ENCODE results near the gene CCDC9B.

The CCDC9B gene

GRCh38 chr15:40340740-40341400 lies at the start of gene CCDC9B:
CCDC9B (minus strand) TSS chr15:40340939; CDS start chr15:40340819, 120 bp downstream.
- peak; percentile 77 for DNase-seq

GRCh38 chr15:40389824-40390595 lies 49.3 kb upstream of the CCDC9B start:
- no peak for DNase-seq

GRCh38 chr15:40388941-40389823 lies 48.4 kb upstream of the CCDC9B start:
- no peak for DNase-seq

- DNase-seq, result no peak
Measured at GRCh38 chr15:40386480-40386879, 45.7 kb upstream of the CCDC9B start.

GRCh38 chr15:40382580-40383456 lies 42.1 kb upstream of the CCDC9B start, which contains the start of gene KNSTRN:
KNSTRN (plus strand) TSS chr15:40382721; CDS start chr15:40382836, 115 bp downstream.
- peak; percentile 94 for DNase-seq

GRCh38 chr15:40381818-40382529 lies 41.2 kb upstream of the CCDC9B start:
- no peak for DNase-seq

GRCh38 chr15:40380636-40381035 lies 39.9 kb upstream of the CCDC9B start:
- no peak for DNase-seq

- peak; percentile 100 for DNase-seq
Measured at GRCh38 chr15:40379853-40380252, 39.1 kb upstream of the CCDC9B start.

- DNase-seq, result no peak
Measured at GRCh38 chr15:40379374-40379773, 38.6 kb upstream of the CCDC9B start.

GRCh38 chr15:40377606-40378005 lies 36.9 kb upstream of the CCDC9B start:
- no peak for DNase-seq

- DNase-seq, result no peak
Measured at GRCh38 chr15:40372981-40373380, 32.2 kb upstream of the CCDC9B start.

- no peak for DNase-seq
Measured at GRCh38 chr15:40369971-40370370, 29.2 kb upstream of the CCDC9B start.

- DNase-seq, result no peak
Measured at GRCh38 chr15:40369474-40369869, 28.7 kb upstream of the CCDC9B start.

GRCh38 chr15:40368719-40369473 lies 28.2 kb upstream of the CCDC9B start:
- DNase-seq, result no peak

- DNase-seq, result peak; percentile 89
Measured at GRCh38 chr15:40367686-40368611, 27.2 kb upstream of the CCDC9B start.

- no peak for DNase-seq
Measured at GRCh38 chr15:40367371-40367685, 26.6 kb upstream of the CCDC9B start.

- DNase-seq, result no peak
Measured at GRCh38 chr15:40366457-40367370, 26.0 kb upstream of the CCDC9B start.

- DNase-seq, result no peak
Measured at GRCh38 chr15:40365624-40366456, 25.1 kb upstream of the CCDC9B start.

All from HCEC 1CT (cell line).